ENCODE results near the gene RANBP17.
"Not testable (repeated sequence)": the region's sequence is repeated elsewhere in the genome, so short reads cannot be mapped to it uniquely, and the experiment has no call there.

RANBP17 gene

GRCh38 chr5:170861917-170862766 is at the start of gene RANBP17:
Gene RANBP17 (plus strand): TSS chr5:170862018.
- no peak for DNase-seq (ENCODE audit: low spot score)

- DNase-seq (ENCODE audit: low spot score) = no peak
Measured at GRCh38 chr5:170813231-170813630, 48.6 kb upstream of the RANBP17 start.

GRCh38 chr5:170817195-170817594 is 44.6 kb upstream of the RANBP17 start:
- no peak for DNase-seq (ENCODE audit: low spot score)

- DNase-seq (ENCODE audit: low spot score) = no peak
Measured at GRCh38 chr5:170818232-170818631, 43.6 kb upstream of the RANBP17 start.

GRCh38 chr5:170819824-170820223 is 42.0 kb upstream of the RANBP17 start:
- no peak for DNase-seq (ENCODE audit: low spot score)

DNA sequence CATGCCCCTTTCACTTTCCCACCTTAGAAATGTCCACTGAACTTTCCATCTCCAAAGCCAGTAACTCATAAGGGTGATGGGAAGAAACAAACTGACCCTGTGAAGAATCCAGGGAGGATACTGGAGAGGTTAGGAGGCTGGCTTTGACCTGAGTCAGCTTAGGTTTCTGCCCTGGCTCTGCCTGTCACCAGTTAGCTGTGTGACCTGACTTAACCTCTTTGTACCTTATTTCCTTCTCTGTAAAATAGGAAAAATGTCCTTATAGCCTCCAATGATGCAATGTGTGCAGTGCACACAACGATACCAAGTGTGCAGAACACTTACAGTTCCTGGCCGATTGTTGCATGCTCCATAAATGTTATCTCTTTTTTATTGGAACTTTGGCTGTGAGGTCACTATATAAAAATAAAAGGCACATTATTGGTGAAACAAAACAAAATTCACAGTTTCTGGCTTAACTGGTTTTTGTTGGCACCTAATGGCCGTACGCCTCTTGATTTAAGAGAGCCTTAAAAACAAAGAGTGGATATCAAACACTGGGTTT is 40.5 kb upstream of the RANBP17 start:
- no peak for DNase-seq (ENCODE audit: low spot score)

DNA sequence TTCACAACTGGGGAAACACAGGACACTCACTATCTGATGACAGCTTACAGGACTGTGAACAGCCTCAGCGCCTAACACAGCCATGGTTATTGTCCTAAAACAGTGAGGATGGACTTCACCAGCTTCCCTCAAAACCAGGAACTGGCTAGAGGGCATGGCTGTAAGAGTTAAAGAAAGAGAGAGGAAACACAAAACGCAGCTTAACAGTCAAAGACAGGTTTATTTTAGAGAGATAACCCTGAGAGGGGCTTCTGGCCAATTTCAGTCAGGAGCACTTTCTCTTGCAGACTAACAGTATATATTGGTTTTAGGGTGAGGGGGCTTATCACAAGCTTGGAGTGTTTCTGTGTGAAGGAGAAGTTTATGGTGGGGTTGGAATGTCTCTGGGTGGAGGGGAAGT is 35.7 kb upstream of the RANBP17 start:
- no peak for DNase-seq (ENCODE audit: low spot score)

- DNase-seq (ENCODE audit: low spot score) = no peak
Measured at GRCh38 chr5:170832241-170832640, 29.6 kb upstream of the RANBP17 start.

- not testable (repeated sequence) for DNase-seq (ENCODE audit: low spot score)
Measured at GRCh38 chr5:170833981-170834380, 27.8 kb upstream of the RANBP17 start.

GRCh38 chr5:170836226-170836625 is 25.6 kb upstream of the RANBP17 start:
- DNase-seq (ENCODE audit: low spot score) = no peak

GRCh38 chr5:170843870-170844269 is 17.9 kb upstream of the RANBP17 start:
- DNase-seq (ENCODE audit: low spot score) = no peak

DNA sequence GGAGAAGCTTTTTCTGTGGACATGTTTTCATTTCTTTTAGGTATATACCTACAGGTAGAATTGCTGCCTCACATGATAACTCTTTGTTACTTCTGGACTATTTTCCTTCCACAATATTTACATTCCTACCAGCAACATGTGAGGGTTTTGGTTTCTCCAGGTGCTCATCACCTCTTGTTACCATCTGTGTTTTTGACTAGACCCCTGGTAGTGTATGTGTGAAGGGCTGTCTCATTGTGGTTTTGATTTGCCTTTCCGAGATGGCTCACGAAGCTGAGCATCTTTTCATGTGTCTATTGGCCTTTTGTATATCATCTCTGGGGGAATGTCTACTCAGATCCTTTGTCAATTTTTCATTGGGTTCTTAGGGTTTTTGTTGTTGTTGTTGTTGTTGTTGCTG is 17.2 kb upstream of the RANBP17 start:
- DNase-seq (ENCODE audit: low spot score) = no peak

- no peak for DNase-seq (ENCODE audit: low spot score)
Measured at GRCh38 chr5:170846416-170846815, 15.4 kb upstream of the RANBP17 start.

DNA sequence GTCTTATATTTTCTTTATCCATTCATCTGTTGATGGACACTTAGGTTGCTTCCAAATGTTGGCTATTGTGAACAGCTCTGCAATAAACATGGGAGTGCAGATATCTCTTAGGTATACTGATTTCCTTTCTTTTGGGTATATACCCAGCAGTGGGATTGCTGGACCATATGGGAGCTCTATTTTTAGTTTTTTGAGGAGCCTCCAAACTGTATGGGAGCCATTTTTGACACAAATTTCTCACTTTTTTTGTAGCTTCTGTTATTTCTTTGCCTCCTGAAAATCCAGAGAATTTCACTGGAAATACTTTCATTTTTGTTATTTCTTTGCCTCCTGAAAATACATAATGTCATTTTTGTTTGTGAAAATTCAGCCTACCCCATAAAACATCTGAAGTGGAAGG is 15.0 kb upstream of the RANBP17 start:
- DNase-seq (ENCODE audit: low spot score) = no peak

GRCh38 chr5:170848033-170848432 is 13.8 kb upstream of the RANBP17 start:
- DNase-seq (ENCODE audit: low spot score) = no peak

DNA sequence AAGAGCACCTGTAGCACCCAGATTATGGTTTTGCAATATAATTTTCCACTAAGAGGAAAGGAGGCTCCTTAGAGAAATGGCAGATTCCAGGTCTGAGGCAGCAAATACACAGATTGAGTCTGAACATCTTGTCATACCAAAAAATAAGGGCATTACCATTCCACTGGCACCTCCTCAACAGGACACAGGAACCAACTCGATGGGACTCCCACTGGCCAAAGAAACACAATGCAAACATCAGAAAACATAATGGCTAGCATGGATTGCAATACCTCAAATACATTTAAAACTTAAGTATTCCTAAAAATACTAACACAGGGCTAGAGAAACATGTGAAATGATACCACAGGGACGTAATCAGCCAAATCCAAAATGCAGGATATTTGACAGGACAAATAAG is 12.4 kb upstream of the RANBP17 start:
- no peak for DNase-seq (ENCODE audit: low spot score)

DNA sequence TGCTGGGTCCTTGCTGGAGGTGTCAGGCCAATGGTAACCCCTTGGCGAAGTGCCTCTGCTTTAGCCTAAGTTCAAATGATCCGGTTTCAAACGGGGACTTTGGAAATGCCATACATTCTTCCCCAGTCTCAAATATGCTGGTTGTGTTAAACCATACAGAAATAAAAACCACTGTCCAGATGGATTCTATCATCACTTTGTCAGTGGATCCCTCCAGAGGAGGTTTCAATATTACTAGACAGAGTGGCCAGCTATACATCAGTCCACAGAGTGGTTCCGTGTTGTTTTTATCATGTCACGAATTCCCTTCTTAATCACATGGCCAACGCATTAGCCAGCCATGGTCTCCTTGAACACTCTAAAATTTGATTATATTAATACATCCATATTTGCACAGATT is 7.3 kb upstream of the RANBP17 start:
- DNase-seq (ENCODE audit: low spot score) = no peak

GRCh38 chr5:170857066-170857465 is 4.8 kb upstream of the RANBP17 start:
- no peak for DNase-seq (ENCODE audit: low spot score)

GRCh38 chr5:170860415-170860814 is 1.4 kb upstream of the RANBP17 start:
- DNase-seq (ENCODE audit: low spot score) = no peak

DNA sequence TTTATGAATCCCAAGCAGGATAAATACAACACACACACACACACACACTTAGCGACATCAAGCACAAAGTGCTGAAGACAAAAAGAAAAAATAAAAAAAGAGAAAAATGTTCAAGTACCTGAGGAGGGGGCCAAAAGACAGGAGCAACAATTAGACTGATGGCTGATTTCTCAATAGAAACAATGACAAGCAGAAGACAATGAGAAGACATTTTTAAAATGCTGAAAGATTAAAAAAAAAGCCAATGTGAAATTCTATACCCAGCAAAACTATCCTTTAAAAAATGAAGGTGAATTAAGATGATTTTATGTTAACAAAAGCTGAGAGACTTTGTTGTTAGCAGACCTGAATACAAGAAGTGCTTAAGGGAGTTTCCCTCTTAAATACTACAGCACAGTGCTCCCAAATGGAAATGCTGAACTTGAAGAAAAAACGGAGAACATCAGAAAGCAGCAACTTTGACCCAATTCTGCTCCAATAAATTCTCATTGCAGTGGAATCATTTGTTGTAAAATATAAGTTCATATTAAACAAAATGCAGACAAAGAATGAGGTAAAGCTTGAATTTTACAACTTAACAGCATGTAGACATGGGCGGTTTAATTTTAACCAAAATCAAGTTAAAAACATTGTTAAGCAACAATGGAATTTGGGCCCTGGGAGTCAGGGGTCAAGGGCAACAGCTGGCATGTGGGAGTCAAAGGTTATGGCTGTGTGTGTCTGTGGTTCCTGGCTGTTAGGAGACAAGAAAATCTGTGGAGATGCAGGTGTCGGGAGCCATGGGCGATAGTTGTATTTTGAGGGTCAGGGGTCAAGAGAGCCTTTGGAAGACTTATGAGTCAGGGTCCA is 776 bp upstream of the RANBP17 start:
- DNase-seq (ENCODE audit: low spot score) = no peak

GRCh38 chr5:170861667-170861916 is 226 bp upstream of the RANBP17 start:
- DNase-seq (ENCODE audit: low spot score) = no peak

DNA sequence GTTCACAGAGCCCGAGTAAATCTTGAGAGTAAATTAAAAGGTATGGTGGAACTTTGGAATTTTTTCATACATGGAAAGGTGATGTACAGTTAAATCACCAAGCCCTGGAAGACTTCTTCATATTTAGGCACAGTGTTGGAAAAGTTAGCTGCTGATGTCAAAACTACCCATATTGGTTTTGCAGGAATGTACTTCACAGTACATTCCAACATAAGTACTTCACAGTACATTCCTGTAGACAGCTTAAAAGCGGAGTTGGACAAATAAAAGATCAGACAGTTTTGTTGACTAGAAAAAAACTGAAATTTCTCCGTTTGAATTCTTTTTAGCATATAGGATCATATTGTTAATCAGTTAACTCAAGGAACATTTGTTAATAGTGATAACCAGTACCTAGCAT is 1.8 kb downstream of the RANBP17 start:
- no peak for DNase-seq (ENCODE audit: low spot score)

DNA sequence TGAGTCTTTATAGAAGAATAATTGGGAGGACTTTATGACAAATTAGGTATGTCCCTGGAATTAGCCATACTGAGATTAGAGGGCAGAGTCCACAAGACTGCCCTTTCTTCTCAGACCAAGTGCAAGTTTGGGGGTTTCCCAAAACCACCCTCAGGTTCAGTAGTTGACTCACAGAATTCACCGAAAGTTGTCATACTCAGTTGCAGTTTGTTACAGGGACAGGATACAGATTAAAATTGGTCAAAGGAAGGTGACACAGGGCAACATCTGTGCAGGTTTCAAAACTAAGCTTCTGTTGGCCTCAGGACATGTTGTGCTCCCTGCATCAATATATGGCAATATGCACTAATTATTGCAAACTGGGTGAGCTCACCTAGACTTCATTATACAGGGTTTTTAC is 3.8 kb downstream of the RANBP17 start:
- no peak for DNase-seq (ENCODE audit: low spot score)

All from hematopoietic multipotent progenitor cell treated with erythropoietin and hydrocortisone succinate and interleukin-3 and kit ligand, for 17 days (in vitro differentiated cells).